OCI-LY7 (cell line): ENCODE data around the gene TMEM87A. TPM values are rescaled to one million over a fixed set of nuclear protein-coding genes. Genes with fewer than 3 reads are reported as not detected.
A peak's percentile ranks its signal among the peaks of the same experiment; 100 is the strongest.

Source experiments
- BruUV-seq: library from RNA; stranded (reverse); fragments of 400-500 nt; replicated peaks from 2 replicates; lab custom pipeline; 2021; lab: Mats Ljungman, UMichigan
- CTCF ChIA-PET: fragments of 300-600 bp; sonication (Branson Sonifier 250); formaldehyde crosslinking; loops from one replicate; lab custom pipeline; 2022; ENCODE audit warnings: antibody characterized with exemption; ENCODE audit not compliant: unreplicated experiment; lab: Charles Lee
- POLR2A ChIA-PET: fragments of 300-600 bp; sonication (Branson Sonifier 250); formaldehyde crosslinking; loops from one replicate; lab custom pipeline; 2022; ENCODE audit warnings: antibody characterized with exemption; lab: Charles Lee
- DNase-seq: peaks from one replicate; pipeline ENCODE4 v3.0.0-alpha.2; 2015; ENCODE audit warnings: low spot score
- H2AFZ ChIP-seq: fragments of 200-600 bp; sonication (generic), shearing (Covaris generic); 2 replicates; pipeline ENCODE4 v1.6.1; 2014; ENCODE audit warnings: mild to moderate bottlenecking, antibody characterized with exemption, low read length, moderate library complexity
- H3K27ac ChIP-seq: fragments of 200-600 bp; sonication (generic); 2 replicates; pipeline ENCODE4 v1.5.1; 2014; ENCODE audit warnings: mixed run types, low read depth, mild to moderate bottlenecking, moderate library complexity, low read length, inconsistent platforms; ENCODE audit not compliant: poor library complexity, severe bottlenecking
- H3K36me3 ChIP-seq: fragments of 200-600 bp; sonication (generic); 2 replicates; pipeline ENCODE4 v1.6.1; 2014; ENCODE audit warnings: mild to moderate bottlenecking, antibody characterized with exemption, low read length, moderate library complexity, mixed read lengths; ENCODE audit not compliant: insufficient read depth
- H3K4me1 ChIP-seq: fragments of 200-600 bp; sonication (generic); 2 replicates; pipeline ENCODE4 v1.5.1; 2014; ENCODE audit warnings: mild to moderate bottlenecking, low read length; ENCODE audit not compliant: insufficient read depth, poor library complexity, severe bottlenecking
- H3K4me2 ChIP-seq: fragments of 200-600 bp; sonication (generic); 2 replicates; pipeline ENCODE4 v1.6.1; 2014; ENCODE audit warnings: mild to moderate bottlenecking, low read length
- H3K4me3 ChIP-seq: fragments of 200-600 bp; sonication (generic); 2 replicates; pipeline ENCODE4 v1.5.1; 2014; ENCODE audit warnings: mild to moderate bottlenecking, low read depth, low read length; ENCODE audit not compliant: poor library complexity, severe bottlenecking
- H3K79me2 ChIP-seq: fragments of 200-600 bp; sonication (generic); 2 replicates; pipeline ENCODE4 v1.6.1; 2016; ENCODE audit warnings: low read depth, mild to moderate bottlenecking, low read length, moderate library complexity, mixed read lengths; ENCODE audit not compliant: insufficient read depth
- H3K9me2 ChIP-seq: fragments of 200-600 bp; sonication (generic); 2 replicates; pipeline ENCODE4 v1.6.1; 2016; ENCODE audit warnings: mild to moderate bottlenecking, low read length, mixed read lengths; ENCODE audit not compliant: insufficient read depth
- H3K9me3 ChIP-seq: fragments of 200-600 bp; sonication (generic); 2 replicates; pipeline ENCODE4 v1.6.1; 2014; ENCODE audit warnings: mild to moderate bottlenecking, mixed run types, low read length, mixed read lengths
- H4K20me1 ChIP-seq: fragments of 200-600 bp; sonication (generic); 2 replicates; pipeline ENCODE4 v1.6.1; 2014; ENCODE audit warnings: mild to moderate bottlenecking, antibody characterized with exemption, low read length, moderate library complexity, mixed read lengths; ENCODE audit not compliant: insufficient read depth
- EZH2phosphoT487 ChIP-seq: fragments of 200-600 bp; sonication (generic); IDR thresholded peaks from 2 replicates; pipeline ENCODE4 v1.6.1; 2018; ENCODE audit warnings: low read depth, borderline replicate concordance, mild to moderate bottlenecking, mixed run types, antibody characterized with exemption, low read length, moderate library complexity, mixed read lengths
- intact Hi-C: fragments of 100-400 bp; cut with micrococcal nuclease; formaldehyde crosslinking; loops from one replicate; pipeline ENCODE4 v1.10.0; 2022; ENCODE audit not compliant: unreplicated experiment
- total RNA-seq, 2 experiments: library from RNA; depleted of rRNA in 1 of 2; stranded (reverse); fragments of >200 nt in 1 of 2; shearing (Covaris generic) in 1 of 2; gene quantifications; 2 replicates each; pipeline ENCODE4 v1.2.3, GENCODE V29; 2014 to 2022
- TF ChIP-seq, protein P1 (sequence below): fragments of 200-600 bp; sonication (generic); conservative IDR thresholded peaks from 2 replicates; pipeline ENCODE4 v1.5.1; 2014; ENCODE audit warnings: mild to moderate bottlenecking, antibody characterized with exemption, low read length, moderate library complexity, mixed read lengths

Gene TMEM87A
- total RNA-seq, 2 experiments from 2014 or later = 23.2 to 24.5 TPM

DNA sequence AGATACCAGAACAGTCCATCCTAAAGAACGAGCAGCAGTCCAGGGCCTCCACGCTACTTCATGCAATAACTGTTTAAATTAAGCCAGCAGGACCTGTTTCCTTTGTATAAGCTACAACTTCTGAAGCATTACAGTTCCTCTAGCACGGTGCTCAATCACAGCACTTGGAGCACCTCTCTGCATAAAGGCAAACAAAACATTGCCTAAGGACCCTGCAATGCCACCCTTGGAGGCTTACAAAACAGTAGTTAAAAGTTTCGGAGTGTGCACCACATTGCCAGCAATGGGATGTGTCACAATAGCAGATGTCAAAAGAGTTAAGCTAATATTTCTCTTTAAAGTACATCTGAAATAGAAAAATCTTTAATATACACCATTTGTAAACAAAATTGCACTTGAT is 62.5 kb downstream of the TMEM87A start:
- CTCF ChIA-PET = no interaction called here
- Histone ChIP-seq H4K20me1 (no peaks in the 10 kb centered on the region), H3K79me2 (peaks cover 13% of the 10 kb centered on the region; the same call in 1 of the 2 replicates), H3K27ac (no peak overlapping the region), H3K36me3 (peaks cover 64% of the 10 kb centered on the region), H3K9me2 (no peaks in the 10 kb centered on the region), H3K4me3 (no peak overlapping the region), H2AFZ (no peak overlapping the region), H3K4me2 (no peak overlapping the region), H3K9me3 (no peaks in the 10 kb centered on the region; the same call in 1 of the 2 replicates), H3K4me1 (peaks cover 18% of the 10 kb centered on the region)
- TF ChIP-seq, protein P1, sequence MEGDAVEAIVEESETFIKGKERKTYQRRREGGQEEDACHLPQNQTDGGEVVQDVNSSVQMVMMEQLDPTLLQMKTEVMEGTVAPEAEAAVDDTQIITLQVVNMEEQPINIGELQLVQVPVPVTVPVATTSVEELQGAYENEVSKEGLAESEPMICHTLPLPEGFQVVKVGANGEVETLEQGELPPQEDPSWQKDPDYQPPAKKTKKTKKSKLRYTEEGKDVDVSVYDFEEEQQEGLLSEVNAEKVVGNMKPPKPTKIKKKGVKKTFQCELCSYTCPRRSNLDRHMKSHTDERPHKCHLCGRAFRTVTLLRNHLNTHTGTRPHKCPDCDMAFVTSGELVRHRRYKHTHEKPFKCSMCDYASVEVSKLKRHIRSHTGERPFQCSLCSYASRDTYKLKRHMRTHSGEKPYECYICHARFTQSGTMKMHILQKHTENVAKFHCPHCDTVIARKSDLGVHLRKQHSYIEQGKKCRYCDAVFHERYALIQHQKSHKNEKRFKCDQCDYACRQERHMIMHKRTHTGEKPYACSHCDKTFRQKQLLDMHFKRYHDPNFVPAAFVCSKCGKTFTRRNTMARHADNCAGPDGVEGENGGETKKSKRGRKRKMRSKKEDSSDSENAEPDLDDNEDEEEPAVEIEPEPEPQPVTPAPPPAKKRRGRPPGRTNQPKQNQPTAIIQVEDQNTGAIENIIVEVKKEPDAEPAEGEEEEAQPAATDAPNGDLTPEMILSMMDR = no peak
- no TSS peak for BruUV-seq
- intact Hi-C loops = no loop called here
- no peak for DNase-seq
- POLR2A ChIA-PET = no interaction called here

DNA sequence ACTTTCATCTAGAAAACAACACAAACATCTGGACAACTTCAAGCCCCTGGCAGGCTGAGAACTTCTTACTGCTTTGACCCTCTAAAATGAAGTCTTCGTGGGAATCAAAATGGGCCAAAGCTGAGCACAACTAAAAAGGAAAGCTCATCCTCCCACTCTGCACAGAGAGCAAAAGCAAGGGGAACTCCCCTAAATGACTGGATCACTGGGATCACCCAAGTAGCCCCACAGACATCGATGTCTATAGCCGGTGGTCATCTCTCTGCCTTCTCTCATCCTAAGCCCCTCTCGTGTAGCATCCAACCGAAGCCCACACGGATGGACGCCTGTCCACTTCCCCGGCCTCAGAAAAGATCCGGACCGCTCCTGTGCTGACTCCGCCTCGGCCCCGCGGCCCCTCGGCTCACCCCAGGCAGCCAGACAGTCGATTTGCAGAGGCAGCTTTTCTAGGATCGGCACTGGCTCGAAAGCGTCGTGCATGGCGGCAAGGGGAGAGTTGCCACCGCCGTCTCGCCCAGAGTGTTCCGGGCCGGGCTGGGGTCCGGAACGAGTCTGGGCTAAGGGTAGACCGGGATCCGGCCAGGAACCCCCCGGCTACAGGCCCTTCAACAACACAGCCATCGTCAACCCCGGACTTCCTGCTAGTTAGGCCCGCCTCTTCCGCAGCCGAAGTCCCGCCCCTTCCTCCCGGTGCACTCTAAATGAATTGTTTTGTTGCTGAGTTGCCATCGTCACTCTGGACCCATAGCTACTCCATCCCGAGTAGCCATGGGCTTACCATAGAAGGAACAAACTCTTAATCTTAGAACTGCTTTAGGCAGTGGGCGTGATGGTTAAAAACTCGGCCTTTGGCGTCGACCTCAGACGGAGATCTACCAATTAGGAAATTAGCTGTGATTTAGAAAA is 65.3 kb downstream of the TMEM87A start, which contains the start of gene VPS39:
TSS of gene VPS39 (minus strand) at position 631 of the 906 bp plus-strand sequence. CDS start at position 480, 151 bp downstream.
- CTCF ChIA-PET = interaction anchor here (0.6 to 0.7 kb wide), 2 partner anchors 75 to 81 kb away, joined by 3 read pairs; no protein-coding TSS in a partner anchor
- H3K79me2 ChIP-seq = peaks cover 13% of the 10 kb centered on the region; the same call in 1 of the 2 replicates
- intact Hi-C loops = loop anchor here (10.0 kb wide), 1 partner anchor 267 kb away; no protein-coding TSS in a partner anchor

More for the DNA sequence above, 65.3 kb downstream of the TMEM87A start, which contains the start of gene VPS39:
- H3K4me1 ChIP-seq = peaks cover 18% of the 10 kb centered on the region
- no peaks in the 10 kb centered on the region for H4K20me1 ChIP-seq
- peak within 1 kb of the TSS; percentile 99 for H2AFZ ChIP-seq
- DNase-seq = peak; percentile 83
- H3K9me2 ChIP-seq = no peaks in the 10 kb centered on the region
- peak within 1 kb of the TSS; percentile 23 for H3K27ac ChIP-seq
- TF ChIP-seq EZH2phosphoT487 = no peak
- TF ChIP-seq, protein P1 = no peak
- peaks cover 44% of the 10 kb centered on the region for H3K36me3 ChIP-seq
- POLR2A ChIA-PET = interaction anchor here (0.6 to 2.3 kb wide), 9 partner anchors 8 to 1763 kb away, joined by 3 to 16 read pairs (median 5); no protein-coding TSS in a partner anchor
- peak within 1 kb of the TSS; percentile 98 for H3K4me3 ChIP-seq
- BruUV-seq = TSS peak; percentile 67
- no peaks in the 10 kb centered on the region; the same call in 1 of the 2 replicates for H3K9me3 ChIP-seq
- peak within 1 kb of the TSS; percentile 87 for H3K4me2 ChIP-seq
